GM19023 (cell line): ENCODE measurements around the gene FGB.
"Not testable (repeated sequence)": the region's sequence is repeated elsewhere in the genome, so short reads cannot be mapped to it uniquely, and the experiment has no call there.

ENCODE experiments used
- ATAC-seq: cut with Tn5 transposase; IDR thresholded peaks from one replicate; pipeline ENCODE4 v1.9.1; 2021; ENCODE audit warnings: mild to moderate bottlenecking, moderate library complexity; ENCODE audit not compliant: unreplicated experiment

Gene FGB

DNA sequence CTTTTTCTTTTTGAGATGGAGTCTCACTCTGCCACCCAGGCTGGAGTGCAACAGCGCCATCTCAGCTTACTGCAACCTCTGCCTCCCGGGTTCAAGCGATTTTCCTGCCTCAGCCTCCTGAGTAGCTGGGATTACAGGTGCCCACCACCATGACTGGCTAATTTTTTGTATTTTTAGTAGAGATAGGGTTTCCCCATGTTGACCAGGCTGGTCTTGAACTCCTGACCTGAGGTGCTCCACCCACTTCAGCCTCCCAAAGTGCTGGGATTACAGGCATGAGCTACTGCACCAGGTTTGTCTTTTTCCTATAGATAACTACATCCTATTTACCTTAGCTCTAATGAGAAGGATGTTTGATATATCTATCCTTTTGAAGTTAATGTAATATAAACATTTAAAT, 31.5 kb downstream of the FGB start:
- ATAC-seq: not testable (repeated sequence)

DNA sequence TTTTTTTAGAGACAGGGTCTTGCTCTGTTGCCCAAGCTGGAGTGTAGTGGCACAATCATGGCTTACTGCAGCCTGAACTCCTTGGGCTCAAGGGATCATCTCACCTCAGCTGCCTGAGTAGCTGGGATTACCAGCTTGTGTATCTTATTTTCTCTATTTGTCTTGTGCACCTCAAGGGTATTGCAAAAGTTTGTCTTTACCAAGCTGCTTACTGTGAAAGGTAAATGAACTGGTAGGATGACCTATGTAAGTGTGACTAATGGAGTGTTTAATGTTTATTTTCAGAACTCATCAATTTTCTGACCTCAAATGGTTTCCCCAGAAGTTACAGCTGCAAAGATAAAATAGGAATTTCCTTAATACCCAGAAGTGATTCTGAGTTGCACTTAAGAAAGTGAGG, 33.0 kb downstream of the FGB start:
- ATAC-seq: no peak

DNA sequence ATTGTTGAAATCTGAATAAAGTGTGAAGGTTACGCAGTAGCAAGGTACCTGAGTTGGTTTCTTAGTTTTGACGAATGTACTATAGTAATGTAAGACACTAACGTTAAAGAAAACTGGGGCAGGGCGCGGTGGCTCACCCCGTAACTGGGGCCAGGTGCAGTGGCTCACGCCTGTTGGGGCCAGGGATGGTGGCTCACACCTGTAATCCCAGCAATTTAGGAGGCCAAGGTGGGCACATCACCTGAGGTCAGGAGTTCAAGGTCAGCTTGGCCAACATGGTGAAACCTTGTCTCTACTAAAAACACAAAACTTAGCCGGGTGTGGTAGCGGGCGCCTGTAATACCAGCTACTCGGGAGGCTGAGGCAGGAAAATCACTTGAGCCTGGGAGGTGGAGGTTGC, 34.5 kb downstream of the FGB start:
- ATAC-seq: not testable (repeated sequence)

DNA sequence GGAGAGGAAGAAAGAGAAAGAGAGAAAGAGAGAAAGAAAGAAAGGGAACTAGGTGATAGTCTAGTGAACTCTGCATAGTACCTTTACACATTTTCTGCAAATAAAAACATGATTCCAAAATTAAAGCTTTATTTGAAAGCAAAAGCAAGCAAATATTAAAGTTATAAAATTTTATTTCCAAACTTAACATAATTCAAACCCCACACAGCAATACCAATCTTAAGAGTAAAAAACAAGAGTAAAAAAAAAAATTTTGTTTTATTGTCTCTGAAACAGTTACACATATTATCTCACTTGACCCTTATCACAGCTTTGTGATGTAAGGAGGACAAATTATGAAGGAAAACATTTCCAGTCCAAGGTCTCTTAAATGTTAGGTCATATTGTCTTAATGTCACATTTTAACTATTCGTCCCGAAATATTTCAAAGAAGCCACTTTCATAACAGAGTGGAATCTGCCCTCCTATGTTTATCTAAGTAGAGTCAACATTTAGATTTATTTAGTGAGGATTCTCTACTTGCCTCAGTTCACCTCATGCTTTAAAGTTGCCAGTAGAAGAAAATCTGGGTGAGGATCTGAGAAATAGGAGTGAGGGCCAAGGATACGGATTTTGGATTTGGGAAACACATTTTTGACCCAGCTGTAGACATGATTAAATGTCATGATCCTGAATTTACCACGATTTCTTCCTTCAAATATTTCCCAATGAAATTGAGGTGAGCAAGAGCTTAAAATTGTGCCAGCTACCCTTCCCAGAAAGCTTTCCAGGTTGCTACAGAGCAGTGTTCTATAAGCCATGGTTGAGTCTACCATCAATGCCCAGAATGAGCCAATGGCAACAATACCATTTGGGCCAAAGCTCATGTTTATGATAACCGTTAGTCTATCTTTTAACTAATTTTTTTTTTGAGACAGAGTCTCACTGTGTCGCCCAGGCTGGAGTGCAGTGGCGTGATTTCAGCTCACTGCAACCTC, 35.3 kb downstream of the FGB start:
- ATAC-seq: no peak

DNA sequence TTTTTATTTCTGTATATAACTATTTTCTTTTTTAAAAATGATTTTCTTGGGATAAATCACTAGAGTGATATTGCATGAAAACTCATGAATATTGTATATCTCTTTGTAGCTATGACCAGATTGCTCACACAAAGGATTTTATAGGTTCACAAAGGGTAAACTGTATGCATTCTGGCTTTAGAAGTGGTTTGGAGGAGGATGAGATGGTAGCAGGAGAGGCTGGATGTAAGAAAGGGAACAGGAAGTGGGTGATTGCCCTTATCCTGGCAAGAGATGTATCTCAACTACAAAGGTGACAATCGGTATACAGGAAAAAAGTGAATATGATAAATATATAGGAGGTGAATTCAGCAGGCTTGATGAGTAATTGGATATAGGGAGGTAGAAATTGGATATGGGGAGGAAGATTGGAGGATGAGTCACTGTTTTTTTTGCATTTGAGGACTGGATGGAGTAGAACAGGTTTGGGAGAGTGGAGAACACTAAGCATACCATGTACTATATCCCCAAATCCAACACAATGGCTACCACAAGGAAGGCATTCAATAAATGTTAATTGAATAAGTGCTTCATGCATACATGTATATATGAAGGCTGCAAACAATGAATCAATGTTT, 39.7 kb downstream of the FGB start:
- ATAC-seq: no peak

DNA sequence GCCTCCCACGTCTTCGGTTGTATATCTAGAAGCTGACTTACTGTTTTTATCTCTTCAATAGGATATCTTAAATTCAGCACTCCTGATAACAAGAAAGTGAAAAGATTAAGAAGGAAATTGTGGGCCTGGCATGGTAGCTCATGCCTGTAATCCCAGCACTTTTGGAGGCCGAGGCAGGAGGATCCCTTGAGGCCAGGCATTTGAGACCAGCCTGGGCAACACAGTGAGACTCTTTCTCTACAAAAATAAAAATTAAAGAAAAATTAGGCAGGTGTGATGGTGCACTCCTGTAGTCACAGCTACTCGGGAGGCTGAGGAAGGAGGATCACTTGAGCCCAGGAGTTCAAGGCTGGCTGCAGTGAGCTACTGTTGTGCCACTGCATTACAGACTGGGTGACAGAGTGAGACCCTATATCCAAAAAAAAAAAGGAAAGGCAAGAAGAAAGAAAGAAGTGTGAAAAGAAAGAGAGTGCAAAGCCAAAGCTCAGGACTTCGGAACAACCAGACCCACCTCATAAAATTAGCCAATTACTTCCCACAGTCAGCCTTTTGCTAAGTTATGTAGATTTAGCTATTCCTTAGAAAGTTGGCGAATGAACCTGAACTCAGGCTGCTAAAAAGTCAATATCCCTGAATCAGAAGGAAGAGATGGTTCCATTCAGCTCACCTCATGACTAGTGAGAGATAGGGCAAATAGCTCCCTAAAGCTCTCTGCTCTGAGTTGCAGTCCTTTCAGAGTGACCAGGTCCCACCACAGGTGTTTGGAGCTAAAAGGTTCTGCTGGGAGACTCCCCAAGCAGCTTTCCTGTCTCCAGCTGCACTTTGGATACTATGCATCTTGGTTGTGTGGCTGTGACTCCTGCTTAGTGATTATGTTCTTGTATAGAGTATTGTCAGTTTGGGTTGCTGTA, 40.5 kb downstream of the FGB start:
- ATAC-seq: no peak

DNA sequence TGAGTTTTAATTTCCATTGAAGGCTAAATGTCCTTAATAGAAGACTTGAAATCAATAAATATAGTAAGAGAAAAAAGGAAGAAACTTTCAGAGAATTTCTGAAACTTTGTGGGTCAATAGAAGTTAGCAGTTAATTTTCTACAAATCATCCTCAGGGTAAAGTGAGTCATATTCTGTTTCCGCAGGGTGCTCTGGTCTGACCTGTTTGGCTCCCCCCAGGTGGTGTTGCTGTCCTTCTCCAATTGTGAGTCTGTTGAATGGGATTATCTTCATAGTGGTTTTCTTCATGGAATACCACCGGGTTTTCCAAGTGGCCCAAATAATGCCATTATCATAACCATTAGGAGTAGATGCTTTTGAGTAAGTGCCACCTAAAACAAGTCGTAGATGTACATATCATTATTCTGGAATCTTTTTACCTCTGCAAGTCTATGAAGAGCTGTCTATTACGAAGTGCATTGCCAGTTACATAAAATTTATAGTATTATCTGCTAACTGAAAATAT, 41.9 kb downstream of the FGB start:
- no peak for ATAC-seq

DNA sequence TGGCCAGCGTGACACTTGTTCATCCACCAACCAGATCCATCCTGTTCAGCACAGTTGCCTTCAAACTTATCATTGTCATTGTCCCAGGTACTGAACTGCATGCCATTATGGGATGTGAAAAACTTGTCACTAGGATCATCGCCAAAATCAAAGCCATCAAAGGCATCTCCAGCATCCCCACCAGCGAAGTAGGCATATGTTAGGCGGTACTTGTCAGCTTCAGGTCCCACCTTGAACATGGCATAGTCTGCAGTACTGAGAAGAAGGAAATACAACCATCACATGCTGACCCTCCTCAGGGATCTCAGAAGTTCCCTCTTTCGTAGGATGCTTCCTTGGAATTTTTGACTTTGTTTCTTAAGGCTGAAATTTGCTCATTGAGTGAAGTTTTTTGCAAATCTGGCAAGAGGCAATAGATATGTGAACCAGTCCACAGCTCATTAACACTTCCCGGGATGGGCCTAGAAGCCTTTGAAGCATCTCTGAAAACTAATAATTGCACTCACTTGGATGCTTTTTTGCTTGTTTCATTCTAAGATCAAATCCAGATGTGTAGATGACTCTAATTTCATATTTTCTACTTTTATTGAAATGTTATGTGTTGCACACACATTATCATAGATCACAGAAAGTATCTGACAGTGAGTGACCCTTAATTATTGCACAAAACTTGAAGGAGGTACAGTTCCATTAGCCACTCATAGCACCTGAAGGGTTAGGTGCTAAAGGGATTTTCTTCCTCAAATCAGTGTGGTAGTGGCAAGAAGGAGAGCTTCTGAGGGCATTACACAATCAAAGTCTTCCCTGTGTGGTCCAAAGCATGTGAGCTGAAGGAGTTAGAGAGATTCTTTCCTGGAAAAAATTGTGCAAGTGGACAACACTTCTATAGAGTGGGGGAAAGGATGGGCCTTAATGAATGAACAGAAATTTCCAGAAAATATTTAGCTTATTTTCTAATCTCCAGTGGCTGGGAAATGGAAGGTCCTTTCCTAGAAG, 44.2 kb downstream of the FGB start:
- ATAC-seq: no peak

DNA sequence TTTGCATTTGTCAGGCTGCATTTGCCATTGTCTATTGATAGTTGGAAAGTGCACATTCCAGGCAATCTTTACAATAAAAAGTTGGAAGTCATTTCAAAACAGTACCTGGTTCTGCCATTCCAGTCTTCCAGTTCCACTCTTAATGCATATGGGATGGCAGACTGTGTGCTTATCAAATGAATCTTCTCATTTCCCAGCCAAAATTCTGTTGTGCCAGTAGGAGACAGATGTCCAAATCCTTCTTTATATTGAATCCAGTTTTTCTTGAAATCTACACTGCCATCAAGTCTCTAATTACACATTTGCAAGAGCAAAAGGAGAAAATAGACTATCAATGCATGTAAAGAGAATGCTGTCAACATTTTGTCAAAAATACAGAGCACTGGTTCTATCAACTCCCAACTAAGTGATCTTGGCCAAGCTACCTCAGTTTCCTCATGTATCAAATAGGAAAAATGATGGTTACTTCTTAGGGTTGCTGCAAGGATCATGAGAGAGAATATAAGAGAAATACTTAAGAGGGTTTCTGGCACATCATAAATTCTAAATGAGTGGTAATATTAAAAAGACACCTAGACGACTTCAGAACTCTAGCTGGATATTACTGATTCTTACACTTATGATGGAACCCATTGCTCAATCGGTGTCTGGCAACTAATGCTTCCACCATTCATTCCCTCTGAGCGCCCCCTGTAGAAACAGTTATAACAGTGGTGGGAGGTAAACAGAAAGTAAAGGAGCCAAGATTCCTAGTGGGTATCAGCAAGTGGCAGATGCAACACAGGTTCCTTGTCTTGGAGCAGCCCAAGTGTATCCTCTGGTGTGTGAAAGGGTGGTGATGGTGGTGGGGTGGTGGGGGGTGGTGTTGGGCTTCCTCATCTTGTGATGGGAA, 45.8 kb downstream of the FGB start:
- no peak for ATAC-seq

DNA sequence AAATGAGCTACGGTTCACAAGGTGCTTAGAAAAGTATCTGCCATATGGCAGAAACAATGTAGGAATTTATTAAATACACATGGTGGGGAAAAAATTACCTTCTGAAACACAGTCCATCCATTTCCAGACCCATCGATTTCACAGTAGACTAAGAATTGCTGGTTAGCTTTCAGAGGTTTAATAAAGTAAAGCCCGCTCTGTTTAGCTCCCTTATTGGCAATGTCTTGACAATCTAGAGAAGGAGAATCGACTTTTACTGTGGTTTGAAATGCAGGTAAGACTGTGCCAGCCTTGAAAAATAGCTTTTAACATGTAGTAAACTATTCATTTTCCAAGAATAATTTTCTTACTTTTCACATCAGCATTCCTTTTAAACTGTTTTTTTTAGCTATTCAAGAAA, 46.7 kb downstream of the FGB start:
- ATAC-seq: no peak

DNA sequence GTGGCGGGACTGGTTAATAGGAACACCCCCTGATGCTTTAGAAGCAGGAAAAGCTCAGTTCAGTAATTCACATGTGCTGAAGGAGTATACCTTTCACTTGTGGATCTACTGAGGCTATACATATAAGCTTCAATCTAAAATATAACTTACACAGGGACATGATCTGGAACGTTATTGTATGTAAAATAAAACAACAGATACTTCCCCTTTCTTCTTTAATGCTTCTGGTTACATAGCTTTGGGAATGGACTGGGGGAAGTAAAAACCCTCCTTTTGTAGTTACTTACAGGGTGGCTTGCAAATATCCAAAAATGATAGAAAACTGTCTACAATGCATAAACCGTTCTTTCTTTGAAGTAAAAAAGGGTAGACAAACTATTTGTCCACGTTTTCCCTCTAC, 47.8 kb downstream of the FGB start:
- ATAC-seq: no peak

DNA sequence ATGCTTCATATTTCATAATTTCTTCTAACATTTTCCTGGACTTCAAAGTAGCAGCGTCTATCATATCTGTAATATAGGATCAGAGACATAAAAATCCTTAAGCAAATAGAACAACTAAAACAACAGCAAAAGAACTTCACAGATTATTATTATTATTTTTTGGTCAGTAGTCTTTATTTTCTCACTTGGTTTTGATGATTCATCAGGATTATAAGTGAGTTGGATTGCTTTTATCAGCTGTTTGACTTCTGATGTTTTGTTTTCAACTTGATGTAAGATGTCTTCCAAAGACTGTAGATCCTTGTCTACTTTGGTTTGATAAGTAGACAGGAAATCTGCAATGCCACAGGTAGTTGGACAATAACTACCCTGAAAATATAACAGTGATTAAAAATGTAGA, 49.0 kb downstream of the FGB start:
- no peak for ATAC-seq

DNA sequence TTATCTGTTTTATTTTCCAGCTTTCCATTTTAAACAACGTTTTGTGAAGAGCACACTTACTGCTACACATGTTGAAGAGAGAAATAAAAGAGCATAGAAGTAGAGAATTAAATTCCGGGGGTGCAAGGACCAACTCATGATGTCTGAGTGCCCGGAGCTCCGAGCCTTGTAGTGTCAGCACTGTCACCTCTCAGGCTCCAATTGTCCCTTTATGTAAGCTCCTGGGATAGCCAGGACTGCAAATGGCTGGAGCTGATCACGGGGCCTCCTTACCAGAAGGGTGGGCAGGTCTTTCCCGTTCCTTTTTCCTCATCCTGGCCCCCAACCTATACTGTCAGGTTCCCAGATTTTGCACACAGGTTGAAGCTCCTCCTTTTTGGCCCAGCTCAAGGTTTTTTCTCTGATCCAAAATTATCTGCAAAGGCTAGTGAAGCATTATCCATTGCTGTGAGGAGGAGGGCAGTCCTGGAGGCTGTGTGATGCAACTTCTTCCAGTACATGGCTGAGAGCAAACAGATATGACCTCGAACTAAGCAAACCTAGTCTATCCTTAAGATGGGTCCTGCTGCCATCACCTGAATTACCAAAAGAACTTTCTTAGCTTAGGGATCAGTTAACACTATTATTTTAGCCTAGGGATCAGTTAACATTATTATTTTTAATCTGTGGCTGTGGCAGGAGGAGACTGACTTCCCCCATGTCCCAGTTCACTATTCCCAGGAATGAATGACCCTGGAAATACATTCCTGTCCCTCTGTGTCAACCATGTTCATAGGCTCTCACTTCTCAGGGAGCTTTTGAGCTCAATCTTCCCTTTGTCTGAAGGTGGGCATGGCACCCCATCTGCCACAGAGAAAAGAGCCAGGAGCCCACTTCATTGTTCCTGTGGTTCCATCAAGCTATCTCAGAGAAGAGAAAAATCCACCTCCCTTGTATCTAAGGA, 49.9 kb downstream of the FGB start, which contains the start of gene FGG:
Gene FGG, minus strand, starts transcription at position 185 of the 943 bp plus-strand sequence. Its CDS starts 47 bp downstream, at position 138.
- ATAC-seq: no peak

DNA sequence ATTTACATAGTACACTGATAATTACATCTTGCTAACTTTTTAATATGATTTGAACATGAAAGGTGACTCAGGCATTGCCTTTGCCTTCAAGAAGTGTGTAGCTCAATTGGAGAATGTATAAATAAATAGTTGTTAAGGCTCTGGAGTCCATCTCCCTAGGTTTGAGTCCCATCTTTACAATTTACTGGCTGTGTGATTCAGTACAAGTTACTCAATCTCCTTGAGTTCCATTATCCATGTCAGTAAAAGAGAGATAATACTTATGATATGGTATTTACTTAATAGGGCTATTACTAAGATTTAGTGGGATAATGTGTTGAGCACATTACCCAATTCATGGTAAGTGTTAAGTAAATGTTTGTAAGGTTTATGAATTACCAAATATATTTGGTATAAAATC, 51.5 kb downstream of the FGB start:
- ATAC-seq: no peak

DNA sequence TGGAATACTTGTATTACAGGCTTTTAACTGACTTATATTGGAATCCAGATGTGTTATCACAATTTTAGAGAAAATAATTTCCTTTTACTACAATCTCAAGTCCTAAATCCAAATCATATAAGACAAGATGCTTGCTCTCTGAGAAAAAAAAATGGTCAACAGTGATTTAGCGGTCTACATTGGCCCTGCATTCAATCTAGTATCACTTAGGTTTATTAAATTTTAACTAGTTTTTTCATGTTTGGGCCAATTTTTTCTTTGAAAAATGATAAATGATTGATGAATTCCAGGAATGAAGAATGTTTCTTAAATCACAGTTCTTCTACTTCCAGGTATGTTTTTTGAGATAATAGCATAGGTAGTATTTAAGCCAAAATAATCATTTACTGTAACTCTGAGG, 52.4 kb downstream of the FGB start:
- no peak for ATAC-seq

DNA sequence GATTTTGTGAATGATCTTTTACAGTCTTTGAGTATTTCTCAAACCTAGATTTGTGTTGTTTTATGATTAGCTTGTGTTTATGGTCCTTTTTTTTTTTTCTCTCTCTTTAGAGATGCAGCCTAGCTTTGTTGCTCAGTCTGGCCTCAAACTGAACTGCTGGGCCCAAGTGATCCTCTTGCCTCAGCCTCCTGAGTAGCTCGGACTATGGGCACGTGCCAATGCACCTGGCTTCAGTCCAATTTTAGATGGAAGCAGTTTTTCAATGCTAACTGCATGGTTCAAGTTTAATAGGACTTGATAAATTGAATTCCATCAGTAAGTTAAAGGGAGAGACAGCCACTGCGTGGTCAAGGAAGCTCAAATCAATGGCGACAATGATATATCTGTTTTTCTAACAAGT, 53.5 kb downstream of the FGB start:
- ATAC-seq: no peak

DNA sequence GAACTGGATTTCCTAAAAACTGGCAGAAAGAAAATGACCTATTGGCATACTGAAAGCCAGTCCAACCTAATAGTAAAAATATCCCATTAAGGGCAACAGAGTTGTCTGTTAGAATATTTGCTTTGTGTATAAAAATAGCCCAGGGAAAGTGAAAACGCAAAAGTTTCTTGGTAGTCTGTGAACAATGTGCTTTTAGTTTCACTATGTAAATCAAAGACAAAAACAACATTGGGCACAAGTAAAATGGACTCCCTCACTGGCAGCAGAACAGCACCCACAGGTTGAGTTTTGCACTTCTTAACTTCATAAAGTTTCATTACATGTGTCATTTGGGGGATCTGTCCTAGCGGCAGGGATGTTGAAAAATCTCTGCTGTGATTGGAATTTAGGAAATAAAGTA, 53.9 kb downstream of the FGB start:
- ATAC-seq: peak; percentile 87
